ENCODE measurements around the gene CNR2.

Gene CNR2

GRCh38 chr1:23895082-23895481, 18.1 kb downstream of the CNR2 start (continued):
- TF ChIP-seq, protein P1, sequence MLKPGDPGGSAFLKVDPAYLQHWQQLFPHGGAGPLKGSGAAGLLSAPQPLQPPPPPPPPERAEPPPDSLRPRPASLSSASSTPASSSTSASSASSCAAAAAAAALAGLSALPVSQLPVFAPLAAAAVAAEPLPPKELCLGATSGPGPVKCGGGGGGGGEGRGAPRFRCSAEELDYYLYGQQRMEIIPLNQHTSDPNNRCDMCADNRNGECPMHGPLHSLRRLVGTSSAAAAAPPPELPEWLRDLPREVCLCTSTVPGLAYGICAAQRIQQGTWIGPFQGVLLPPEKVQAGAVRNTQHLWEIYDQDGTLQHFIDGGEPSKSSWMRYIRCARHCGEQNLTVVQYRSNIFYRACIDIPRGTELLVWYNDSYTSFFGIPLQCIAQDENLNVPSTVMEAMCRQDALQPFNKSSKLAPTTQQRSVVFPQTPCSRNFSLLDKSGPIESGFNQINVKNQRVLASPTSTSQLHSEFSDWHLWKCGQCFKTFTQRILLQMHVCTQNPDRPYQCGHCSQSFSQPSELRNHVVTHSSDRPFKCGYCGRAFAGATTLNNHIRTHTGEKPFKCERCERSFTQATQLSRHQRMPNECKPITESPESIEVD (tag by site-specific recombination; IDR thresholded peaks at IDR 0.05), result no peak
- TF ChIP-seq ZNF169 (tag by site-specific recombination; IDR thresholded peaks at IDR 0.05), result no peak

GRCh38 chr1:23889074-23889473, 24.1 kb downstream of the CNR2 start:
- H3K9me3 ChIP-seq (ENCODE audit: control insufficient read depth, insufficient read depth, low read depth, low read length), result no peaks in the 10 kb centered on the region
- H3K4me3 ChIP-seq (ENCODE audit: low read depth, low read length), result no peak overlapping the region
- TF ChIP-seq, protein P2, sequence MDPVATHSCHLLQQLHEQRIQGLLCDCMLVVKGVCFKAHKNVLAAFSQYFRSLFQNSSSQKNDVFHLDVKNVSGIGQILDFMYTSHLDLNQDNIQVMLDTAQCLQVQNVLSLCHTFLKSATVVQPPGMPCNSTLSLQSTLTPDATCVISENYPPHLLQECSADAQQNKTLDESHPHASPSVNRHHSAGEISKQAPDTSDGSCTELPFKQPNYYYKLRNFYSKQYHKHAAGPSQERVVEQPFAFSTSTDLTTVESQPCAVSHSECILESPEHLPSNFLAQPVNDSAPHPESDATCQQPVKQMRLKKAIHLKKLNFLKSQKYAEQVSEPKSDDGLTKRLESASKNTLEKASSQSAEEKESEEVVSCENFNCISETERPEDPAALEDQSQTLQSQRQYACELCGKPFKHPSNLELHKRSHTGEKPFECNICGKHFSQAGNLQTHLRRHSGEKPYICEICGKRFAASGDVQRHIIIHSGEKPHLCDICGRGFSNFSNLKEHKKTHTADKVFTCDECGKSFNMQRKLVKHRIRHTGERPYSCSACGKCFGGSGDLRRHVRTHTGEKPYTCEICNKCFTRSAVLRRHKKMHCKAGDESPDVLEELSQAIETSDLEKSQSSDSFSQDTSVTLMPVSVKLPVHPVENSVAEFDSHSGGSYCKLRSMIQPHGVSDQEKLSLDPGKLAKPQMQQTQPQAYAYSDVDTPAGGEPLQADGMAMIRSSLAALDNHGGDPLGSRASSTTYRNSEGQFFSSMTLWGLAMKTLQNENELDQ (tag by site-specific recombination; IDR thresholded peaks at IDR 0.05; ENCODE audit: low read depth), result no peak
- no peak for TF ChIP-seq ATF2 (tag by site-specific recombination; IDR thresholded peaks at IDR 0.05; ENCODE audit: low read depth)
- no peak for TF ChIP-seq ZNF184 (tag by site-specific recombination; IDR thresholded peaks at IDR 0.05)
- no peak for TF ChIP-seq ZNF146 (tag by site-specific recombination; IDR thresholded peaks at IDR 0.05)
- TF ChIP-seq TRIM28 (IDR thresholded peaks at IDR 0.05; ENCODE audit: borderline replicate concordance, low read length), result no peak
- TF ChIP-seq ZNF148 (tag by site-specific recombination; IDR thresholded peaks at IDR 0.05; ENCODE audit: borderline replicate concordance), result no peak
- ChIA-PET CTCF (interaction anchor here (0.6 kb wide), 1 partner anchor 18 kb away, joined by 3 read pairs; no protein-coding TSS in a partner anchor), POLR2A (no interaction called here)
- no peaks in the 10 kb centered on the region for H3K4me1 ChIP-seq (ENCODE audit: control insufficient read depth, insufficient read depth, low read length)
- no peaks in the 10 kb centered on the region for H3K36me3 ChIP-seq (ENCODE audit: control insufficient read depth in 2 of 2, insufficient read depth in 1 of 2, low read length in 2 of 2)
- no peak overlapping the region for H3K27ac ChIP-seq (ENCODE audit: extremely low read depth, low read depth, low read length)

- ChIA-PET CTCF (interaction anchor here (1.4 to 1.5 kb wide), 2 partner anchors 32 to 74 kb away, joined by 4 read pairs; no protein-coding TSS in a partner anchor), POLR2A (no interaction called here)
- TF ChIP-seq ZNF530 (tag by site-specific recombination; IDR thresholded peaks at IDR 0.05; ENCODE audit: low read depth) (no peak), ZNF121 (tag by site-specific recombination; IDR thresholded peaks at IDR 0.05) (no peak), ZFP41 (tag by site-specific recombination; IDR thresholded peaks at IDR 0.05; ENCODE audit: borderline replicate concordance) (no peak), ZNF664 (tag by site-specific recombination; IDR thresholded peaks at IDR 0.05) (peak; percentile 61)
- TF ChIP-seq, protein P3, sequence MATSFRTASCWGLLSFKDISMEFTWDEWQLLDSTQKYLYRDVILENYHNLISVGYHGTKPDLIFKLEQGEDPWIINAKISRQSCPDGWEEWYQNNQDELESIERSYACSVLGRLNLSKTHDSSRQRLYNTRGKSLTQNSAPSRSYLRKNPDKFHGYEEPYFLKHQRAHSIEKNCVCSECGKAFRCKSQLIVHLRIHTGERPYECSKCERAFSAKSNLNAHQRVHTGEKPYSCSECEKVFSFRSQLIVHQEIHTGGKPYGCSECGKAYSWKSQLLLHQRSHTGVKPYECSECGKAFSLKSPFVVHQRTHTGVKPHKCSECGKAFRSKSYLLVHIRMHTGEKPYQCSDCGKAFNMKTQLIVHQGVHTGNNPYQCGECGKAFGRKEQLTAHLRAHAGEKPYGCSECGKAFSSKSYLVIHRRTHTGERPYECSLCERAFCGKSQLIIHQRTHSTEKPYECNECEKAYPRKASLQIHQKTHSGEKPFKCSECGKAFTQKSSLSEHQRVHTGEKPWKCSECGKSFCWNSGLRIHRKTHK (tag by site-specific recombination; IDR thresholded peaks at IDR 0.05), result no peak
- Histone ChIP-seq H3K27ac (ENCODE audit: extremely low read depth, low read depth, low read length) (no peak overlapping the region), H3K4me3 (ENCODE audit: low read depth, low read length) (no peak overlapping the region), H3K36me3 (ENCODE audit: control insufficient read depth in 2 of 2, insufficient read depth in 1 of 2, low read length in 2 of 2) (no peaks in the 10 kb centered on the region), H3K4me1 (ENCODE audit: control insufficient read depth, insufficient read depth, low read length) (no peaks in the 10 kb centered on the region), H3K9me3 (ENCODE audit: control insufficient read depth, insufficient read depth, low read depth, low read length) (no peaks in the 10 kb centered on the region)
These were observed 27.9 kb downstream of the CNR2 start for GRCh38 chr1:23885222-23885621.

Measured in HEK293 (cell line).